HL-60/S4 treated with phorbol 12-myristate 13-acetate at 8.2 ng/mL for 4 days and 3 days (cell line): ENCODE data around the gene OXSR1.

Source experiments
- in situ Hi-C: fragments of 300-500 bp; cut with MboI; formaldehyde crosslinking; loops from 2 replicates; pipeline ENCODE4 v1.15.0; 2022; ENCODE audit warnings: low sequenced_read_pairs

The OXSR1 gene

GRCh38 chr3:38164952-38165721 is at the start of gene OXSR1:
OXSR1 (plus strand) TSS chr3:38165537; CDS start chr3:38165877, 340 bp downstream.
- in situ Hi-C loops, result no loop called here

- in situ Hi-C loops, result no loop called here
These were observed 49.5 kb upstream of the OXSR1 start for GRCh38 chr3:38115645-38116427.

GRCh38 chr3:38116471-38117162 is 48.7 kb upstream of the OXSR1 start:
- in situ Hi-C loops, result no loop called here

- in situ Hi-C loops, result no loop called here
These were observed 48.1 kb upstream of the OXSR1 start for GRCh38 chr3:38117163-38117716.

- in situ Hi-C loops, result no loop called here
These were observed 47.5 kb upstream of the OXSR1 start for GRCh38 chr3:38117748-38118420.

- in situ Hi-C loops, result no loop called here
These were observed 46.7 kb upstream of the OXSR1 start for GRCh38 chr3:38118421-38119247.

- in situ Hi-C loops, result no loop called here
These were observed 46.1 kb upstream of the OXSR1 start for GRCh38 chr3:38119248-38119544.

- in situ Hi-C loops, result no loop called here
These were observed 45.3 kb upstream of the OXSR1 start for GRCh38 chr3:38119821-38120692.

- in situ Hi-C loops, result no loop called here
These were observed 44.5 kb upstream of the OXSR1 start for GRCh38 chr3:38120693-38121450.

GRCh38 chr3:38121451-38121831 is 43.9 kb upstream of the OXSR1 start:
- in situ Hi-C loops, result no loop called here

GRCh38 chr3:38121832-38122461 is 43.4 kb upstream of the OXSR1 start:
- in situ Hi-C loops, result no loop called here

- in situ Hi-C loops, result no loop called here
These were observed 42.5 kb upstream of the OXSR1 start for GRCh38 chr3:38122712-38123290.

- in situ Hi-C loops, result no loop called here
These were observed 40.8 kb upstream of the OXSR1 start for GRCh38 chr3:38124324-38125122.

GRCh38 chr3:38125305-38126120 is 39.8 kb upstream of the OXSR1 start:
- in situ Hi-C loops, result no loop called here

GRCh38 chr3:38126121-38126892 is 39.0 kb upstream of the OXSR1 start:
- in situ Hi-C loops, result no loop called here
